SH-SY5Y (cell line): ENCODE measurements around the gene PAX3.

Experiments
- GATA2 ChIP-seq: IDR thresholded peaks from 2 replicates; pipeline ENCODE4 v1.6.1; 2011; ENCODE audit warnings: mild to moderate bottlenecking, low read depth, low read length
- GATA3 ChIP-seq: IDR thresholded peaks from 2 replicates; pipeline ENCODE4 v1.6.1; 2011; ENCODE audit warnings: low read depth, mild to moderate bottlenecking, low read length, moderate library complexity

GRCh38 chr2:222179592-222179991 lies 119.2 kb downstream of the PAX3 start:
- TF ChIP-seq GATA3 (no peak), GATA2 (no peak)
